Esophagus squamous epithelium (tissue), 5 donors: Measurements from ENCODE around the gene MYH14. TPM values are rescaled to one million over a fixed set of nuclear protein-coding genes. Genes with fewer than 3 reads are reported as not detected.

Experiments used
- DNase-seq: peaks from one replicate; lab custom pipeline; 2025; lab: John Stamatoyannopoulos, UW
- H3K27ac ChIP-seq, 4 donors: fragments of 200-600 bp; sonication (generic); one replicate each; pipeline ENCODE4 v1.5.1; 2016 to 2019; ENCODE audit warnings: mild to moderate bottlenecking in 1 of 4
- H3K27me3 ChIP-seq, 4 donors: fragments of 200-600 bp; sonication (generic); 1 replicate in 3 of 4; 2 replicates in 1 of 4; pipeline versions ENCODE4 v1.5.1 to v1.6.0; 2017 to 2021; ENCODE audit warnings: antibody characterized with exemption in 1 of 4
- H3K36me3 ChIP-seq, 3 donors: fragments of 200-600 bp; sonication (generic); one replicate each; pipeline ENCODE4 v1.5.1; 2016 to 2019
- H3K4me1 ChIP-seq, 3 donors: fragments of 200-600 bp; sonication (generic); one replicate each; pipeline ENCODE4 v1.5.1; 2017 to 2019
- H3K4me3 ChIP-seq, 4 donors: fragments of 200-600 bp; sonication (generic); 1 replicate in 3 of 4; 2 replicates in 1 of 4; pipeline ENCODE4 v1.5.1; 2016 to 2019; ENCODE audit warnings: mild to moderate bottlenecking in 2 of 4, moderate library complexity in 1 of 4
- H3K9me3 ChIP-seq, 3 donors: fragments of 200-600 bp; sonication (generic); one replicate each; pipeline ENCODE4 v1.5.1; 2016 to 2019
- CTCF ChIP-seq, 6 experiments: fragments of 450-650 bp in 4 of 6; fragments of 200-600 bp in 2 of 6; sonication (generic) in 2 of 6; IDR thresholded peaks; one replicate each; pipeline ENCODE4 v1.5.1; 2016 to 2019; ENCODE audit warnings: antibody characterized with exemption in 6 of 6, mild to moderate bottlenecking in 4 of 6, moderate library complexity in 4 of 6
- POLR2A ChIP-seq, 4 donors: fragments of 450-650 bp; IDR thresholded peaks; one replicate each; pipeline ENCODE4 v1.6.1; 2017; ENCODE audit warnings: antibody characterized with exemption in 4 of 4, mild to moderate bottlenecking in 4 of 4, moderate library complexity in 3 of 4
- WGBS, 2 donors: methylation state at CpG; one replicate each; pipeline ENCODE4 v1.1.5; 2018; 5-methylcytosine and 5-hydroxymethylcytosine counted together
- intact Hi-C: fragments of 100-400 bp; cut with DNase I; formaldehyde crosslinking; loops from one replicate; pipeline ENCODE4 v1.15.0; 2022
- total RNA-seq, 4 donors: library from RNA; depleted of rRNA; stranded (reverse); fragments of >200 nt; gene quantifications; one replicate each; pipeline ENCODE4 v1.1.0, GENCODE V29; 2016
- donor health status: DM: yes; HTN: yes; CAD: no.

MYH14 gene
- total RNA-seq, 4 donors from 2014 or later: 31.1 to 141 (median 39.0) TPM

- no peak for DNase-seq
- intact Hi-C loops: no loop called here
These were observed 12.2 kb upstream of the MYH14 start for GRCh38 chr19:50191216-50191615.

DNA sequence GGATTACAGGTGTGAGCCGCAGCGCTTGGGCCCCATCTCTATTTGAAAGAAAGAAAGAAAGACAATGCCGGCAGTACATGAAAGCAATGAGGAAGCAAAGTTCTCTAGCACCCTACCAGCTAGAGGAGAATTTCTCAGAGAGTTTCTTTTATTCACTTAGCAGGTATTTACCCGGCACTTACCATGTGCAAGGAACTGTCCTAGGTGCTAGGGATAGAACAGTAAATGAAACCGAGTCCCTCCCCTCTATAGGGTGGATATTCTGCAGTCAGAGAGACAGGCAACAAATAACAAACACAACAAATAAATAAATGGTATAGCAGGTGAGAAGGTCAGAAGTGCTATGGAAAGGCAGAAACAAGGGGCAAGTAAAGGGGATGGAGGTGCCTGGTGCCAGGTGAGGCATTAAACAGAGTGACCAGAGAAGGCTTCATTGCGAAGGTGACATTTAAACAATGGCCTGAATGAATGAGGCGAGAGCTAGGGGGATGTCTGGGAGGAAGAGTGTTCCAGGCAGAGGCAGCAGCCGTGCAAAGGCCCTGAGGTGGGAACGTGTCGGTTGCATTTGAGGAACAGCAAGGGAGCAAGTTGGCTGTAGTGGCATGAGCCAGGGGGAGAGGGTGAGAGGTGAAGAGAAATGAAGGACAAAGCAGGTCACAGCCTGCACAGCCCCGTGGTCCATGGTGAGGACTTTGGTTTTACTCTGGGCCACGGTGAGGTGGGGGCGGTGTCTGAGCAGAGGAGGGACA is 10.8 kb upstream of the MYH14 start:
- Histone ChIP-seq H3K9me3 (no peaks in the 10 kb centered on the region), H3K27ac (no peak overlapping the region), H3K4me3 (no peak overlapping the region), H3K27me3 (peaks cover 0 to 69% (median 0%) of the 10 kb centered on the region in 4 donors), H3K36me3 (no peaks in the 10 kb centered on the region), H3K4me1 (no peaks in the 10 kb centered on the region)
- no peak for DNase-seq
- 60 to 64% methylated on average over 11 to 13 of the region's 13 CpGs for WGBS, 2 donors
- TF ChIP-seq CTCF (IDR thresholded peaks at IDR 0.05): no peak
- no peak for TF ChIP-seq POLR2A (IDR thresholded peaks at IDR 0.05)
- intact Hi-C loops: no loop called here

More at GRCh38 chr19:50191216-50191615, 12.2 kb upstream of the MYH14 start:
- Histone ChIP-seq H3K4me1 (no peaks in the 10 kb centered on the region), H3K36me3 (no peaks in the 10 kb centered on the region), H3K9me3 (no peaks in the 10 kb centered on the region), H3K27ac (no peak overlapping the region), H3K27me3 (peaks cover 0 to 61% (median 0%) of the 10 kb centered on the region in 4 donors), H3K4me3 (no peak overlapping the region)
- TF ChIP-seq CTCF (IDR thresholded peaks at IDR 0.05) (no peak), POLR2A (IDR thresholded peaks at IDR 0.05) (no peak)
- WGBS, 2 donors: 37 to 46% methylated on average over 4 of the region's 4 CpGs

DNA sequence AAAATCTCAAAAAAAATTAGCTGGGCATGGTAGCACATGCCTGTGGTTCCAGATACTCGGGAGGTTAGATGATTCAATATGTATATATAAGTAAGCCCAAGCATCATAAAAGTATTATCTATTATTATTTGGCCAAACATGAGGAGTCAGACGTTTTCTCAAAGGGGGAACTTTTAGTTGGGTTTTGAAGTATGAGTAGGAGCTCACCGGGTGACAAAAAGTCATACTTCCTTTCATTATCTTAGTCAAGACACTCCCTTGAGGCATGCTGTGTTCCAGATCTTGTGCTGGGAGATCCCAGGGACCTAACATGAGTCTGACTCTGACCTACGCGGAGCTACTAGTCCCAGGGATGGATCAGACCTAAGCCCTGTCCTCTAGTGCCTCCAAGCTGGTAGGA is 8.2 kb upstream of the MYH14 start:
- H3K9me3 ChIP-seq: no peaks in the 10 kb centered on the region
- H3K36me3 ChIP-seq: no peaks in the 10 kb centered on the region
- peaks cover 0 to 55% (median 0%) of the 10 kb centered on the region in 4 donors for H3K27me3 ChIP-seq
- no peak overlapping the region for H3K4me3 ChIP-seq
- no peak for DNase-seq
- no peak overlapping the region for H3K27ac ChIP-seq
- H3K4me1 ChIP-seq: peaks cover 0 to 18% (median 5%) of the 10 kb centered on the region in 3 donors
- TF ChIP-seq CTCF (IDR thresholded peaks at IDR 0.05) (no peak), POLR2A (IDR thresholded peaks at IDR 0.05) (no peak)
- intact Hi-C loops: no loop called here
- WGBS, 2 donors: 42 to 44% methylated on average over 3 of the region's 5 CpGs

GRCh38 chr19:50196322-50196932 is 7.0 kb upstream of the MYH14 start:
- Histone ChIP-seq H3K27ac (no peak overlapping the region), H3K4me1 (peaks cover 0 to 18% (median 5%) of the 10 kb centered on the region in 3 donors), H3K27me3 (peaks cover 0 to 64% (median 0%) of the 10 kb centered on the region in 4 donors), H3K9me3 (no peaks in the 10 kb centered on the region), H3K36me3 (no peaks in the 10 kb centered on the region), H3K4me3 (no peak overlapping the region)
- 69 to 77% methylated on average over 4 of the region's 4 CpGs for WGBS, 2 donors
- no peak for DNase-seq
- TF ChIP-seq CTCF (IDR thresholded peaks at IDR 0.05): no peak
- no peak for TF ChIP-seq POLR2A (IDR thresholded peaks at IDR 0.05)
- intact Hi-C loops: no loop called here

DNA sequence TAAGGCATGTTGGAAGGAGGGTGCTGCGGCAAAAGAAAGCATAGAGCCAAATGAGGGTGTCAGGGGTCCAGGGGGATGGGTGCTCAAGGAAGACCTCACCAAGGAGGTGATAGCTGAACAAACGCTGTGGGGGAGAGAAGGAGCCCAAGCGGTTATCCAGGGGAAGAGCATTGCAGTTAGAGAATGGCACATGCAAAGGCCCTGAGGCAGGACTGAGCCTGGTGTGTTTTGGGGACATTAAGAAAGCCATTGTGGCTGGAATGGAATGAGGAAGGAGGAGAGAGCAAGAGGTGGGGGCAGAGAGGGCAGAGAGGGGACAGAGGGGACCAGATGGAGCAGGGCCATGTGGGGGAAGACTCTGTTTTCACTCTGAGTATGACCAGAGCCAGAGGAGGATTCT is 6.1 kb upstream of the MYH14 start:
- DNase-seq: no peak
- no peak overlapping the region for H3K4me3 ChIP-seq
- WGBS, 2 donors: 64 to 70% methylated on average over 3 of the region's 3 CpGs
- no peak overlapping the region for H3K27ac ChIP-seq
- no peaks in the 10 kb centered on the region for H3K9me3 ChIP-seq
- no peak for TF ChIP-seq POLR2A (IDR thresholded peaks at IDR 0.05)
- TF ChIP-seq CTCF (IDR thresholded peaks at IDR 0.05): no peak
- H3K4me1 ChIP-seq: peaks cover 0 to 18% (median 5%) of the 10 kb centered on the region in 3 donors
- intact Hi-C loops: no loop called here
- peaks cover 0 to 69% (median 0%) of the 10 kb centered on the region in 4 donors for H3K27me3 ChIP-seq
- H3K36me3 ChIP-seq: no peaks in the 10 kb centered on the region
